ENCODE measurements around the gene STK24.

Gene STK24

DNA sequence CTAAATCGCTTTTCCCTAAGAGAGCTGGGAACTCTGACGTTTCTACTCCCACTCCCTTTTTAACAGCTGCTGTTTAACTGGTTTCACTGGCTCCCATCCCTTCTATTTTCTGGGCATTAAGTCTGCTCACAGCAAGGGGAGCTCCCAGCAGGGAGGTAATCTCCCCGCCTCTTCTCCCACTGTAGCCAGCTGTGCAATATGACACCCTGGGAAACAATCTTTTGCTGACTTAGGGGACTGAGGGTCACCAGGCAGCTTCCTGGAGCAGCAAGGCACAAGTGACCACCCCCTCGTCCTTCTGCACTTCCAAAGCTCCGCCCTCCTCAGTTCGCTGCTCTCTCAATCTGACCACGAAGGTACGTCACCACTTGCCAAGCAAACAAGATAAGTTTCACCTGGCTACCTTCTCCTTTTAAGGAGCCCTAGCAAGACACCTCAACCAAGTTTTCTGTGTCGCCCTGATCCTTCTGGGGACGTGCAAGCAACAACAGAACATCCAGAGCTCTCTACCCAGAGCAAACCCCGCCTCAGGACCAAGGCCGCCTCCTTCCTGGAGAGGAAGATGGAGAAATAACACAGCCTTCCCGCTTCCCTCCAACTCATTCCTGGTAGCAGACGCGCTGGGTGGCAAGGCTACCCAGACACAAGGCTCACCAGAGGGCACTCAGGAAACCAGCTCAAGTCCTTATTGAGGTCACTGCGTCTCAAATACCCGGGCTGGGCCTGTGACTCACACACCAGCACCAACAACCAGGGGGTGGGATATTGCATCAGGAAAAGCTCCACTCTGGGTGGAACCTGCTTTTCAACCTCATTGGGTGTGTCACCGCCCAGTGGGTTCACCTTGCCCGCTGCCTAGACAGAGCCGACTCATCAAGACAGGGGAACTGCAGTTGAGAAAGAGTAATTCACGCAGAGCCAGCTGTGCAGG is 92.4 kb downstream of the STK24 start:
- TF ChIP-seq, protein P1, sequence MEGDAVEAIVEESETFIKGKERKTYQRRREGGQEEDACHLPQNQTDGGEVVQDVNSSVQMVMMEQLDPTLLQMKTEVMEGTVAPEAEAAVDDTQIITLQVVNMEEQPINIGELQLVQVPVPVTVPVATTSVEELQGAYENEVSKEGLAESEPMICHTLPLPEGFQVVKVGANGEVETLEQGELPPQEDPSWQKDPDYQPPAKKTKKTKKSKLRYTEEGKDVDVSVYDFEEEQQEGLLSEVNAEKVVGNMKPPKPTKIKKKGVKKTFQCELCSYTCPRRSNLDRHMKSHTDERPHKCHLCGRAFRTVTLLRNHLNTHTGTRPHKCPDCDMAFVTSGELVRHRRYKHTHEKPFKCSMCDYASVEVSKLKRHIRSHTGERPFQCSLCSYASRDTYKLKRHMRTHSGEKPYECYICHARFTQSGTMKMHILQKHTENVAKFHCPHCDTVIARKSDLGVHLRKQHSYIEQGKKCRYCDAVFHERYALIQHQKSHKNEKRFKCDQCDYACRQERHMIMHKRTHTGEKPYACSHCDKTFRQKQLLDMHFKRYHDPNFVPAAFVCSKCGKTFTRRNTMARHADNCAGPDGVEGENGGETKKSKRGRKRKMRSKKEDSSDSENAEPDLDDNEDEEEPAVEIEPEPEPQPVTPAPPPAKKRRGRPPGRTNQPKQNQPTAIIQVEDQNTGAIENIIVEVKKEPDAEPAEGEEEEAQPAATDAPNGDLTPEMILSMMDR (IDR thresholded peaks at IDR 0.05; ENCODE audit: low read depth, low read length, missing control alignments) = no peak
- DNase-seq (ENCODE audit: low read depth) = no peak
- no peak overlapping the region for H3K4me3 ChIP-seq (ENCODE audit: low read depth, low read length)

DNA sequence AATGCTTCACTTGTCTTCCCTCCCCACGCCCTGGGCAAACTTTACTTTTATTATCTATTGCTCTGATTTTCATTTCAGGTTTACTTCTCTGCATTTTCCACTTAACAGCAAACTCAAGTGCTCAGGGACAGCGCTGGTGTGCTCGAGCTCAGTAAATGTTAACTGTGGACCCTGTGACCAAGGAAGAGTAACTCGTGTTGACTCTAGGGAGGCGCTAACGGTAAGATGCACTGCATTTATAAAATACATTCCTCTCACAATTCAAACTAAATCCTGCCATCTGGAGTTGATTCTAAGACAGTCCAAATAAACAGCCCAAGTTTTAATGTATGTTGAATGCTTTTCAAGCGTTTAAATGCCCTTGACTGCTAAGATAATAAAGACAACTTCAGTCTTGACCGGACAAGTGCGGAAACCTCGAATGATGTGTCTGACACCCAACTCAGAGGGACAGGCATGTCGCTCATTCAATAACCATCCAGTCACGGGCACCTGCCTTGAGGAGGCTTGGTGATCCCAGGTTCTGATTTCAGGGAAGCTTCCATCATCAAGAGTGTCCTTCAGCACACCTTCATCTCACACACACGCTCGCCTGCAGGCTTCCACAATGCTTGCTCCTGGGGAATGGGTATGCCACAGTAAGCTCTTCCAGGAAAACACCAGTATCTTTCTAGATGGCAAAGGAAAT is 93.2 kb downstream of the STK24 start:
- TF ChIP-seq, protein P1 (IDR thresholded peaks at IDR 0.05; ENCODE audit: low read depth, low read length, missing control alignments) = no peak
- DNase-seq (ENCODE audit: low read depth) = no peak
- H3K4me3 ChIP-seq (ENCODE audit: low read depth, low read length) = no peak overlapping the region

DNA sequence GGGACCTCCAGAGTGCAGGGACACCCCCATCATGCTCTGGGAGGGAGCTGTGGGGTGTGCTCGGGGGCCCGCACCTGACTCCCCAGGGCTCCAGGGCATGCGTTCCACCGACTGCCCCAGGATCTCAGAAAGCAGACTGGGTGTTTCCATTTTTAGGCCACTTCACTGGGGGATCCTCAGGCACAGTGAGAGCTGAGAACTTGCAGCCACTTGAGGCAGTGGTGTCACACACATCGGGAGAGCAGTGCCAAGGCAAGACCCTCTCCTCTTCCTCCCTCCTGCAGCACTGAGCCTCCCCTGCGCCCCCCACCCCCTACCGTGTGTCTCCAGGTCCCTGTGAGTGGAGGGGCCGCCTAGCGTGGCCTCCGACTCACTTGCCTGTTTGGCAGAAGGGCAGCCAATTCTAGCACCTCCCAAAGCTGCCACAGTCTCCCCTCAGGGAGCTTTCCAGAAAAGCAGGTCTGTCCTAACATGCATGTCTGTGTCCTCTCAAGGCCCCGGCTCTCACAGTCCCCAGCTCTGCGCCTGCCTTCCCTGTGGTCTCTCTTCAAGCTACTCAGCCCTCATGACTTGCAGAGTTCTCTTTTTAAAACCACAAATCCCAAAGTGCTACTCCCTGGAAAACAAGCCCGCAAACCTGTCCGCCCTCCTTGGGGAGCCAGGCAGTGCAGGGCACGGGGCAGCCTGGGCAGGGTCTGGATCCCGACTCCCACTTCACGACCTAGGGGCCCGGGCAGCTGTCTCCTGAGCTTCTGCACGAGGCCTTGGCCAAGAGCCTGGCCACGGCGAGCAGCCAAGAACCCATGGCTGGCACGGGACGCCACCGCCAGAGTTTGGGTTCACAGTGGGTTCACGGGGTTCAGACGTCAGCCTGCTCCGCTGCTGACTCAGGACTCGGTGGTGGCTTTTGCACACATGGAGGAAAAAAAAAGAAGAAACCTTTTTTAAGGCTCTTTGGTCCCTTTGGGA is 94.1 kb downstream of the STK24 start:
- TF ChIP-seq, protein P1 (IDR thresholded peaks at IDR 0.05; ENCODE audit: low read depth, low read length, missing control alignments) = peak; percentile 68
- no peak overlapping the region for H3K4me3 ChIP-seq (ENCODE audit: low read depth, low read length)
- no peak for DNase-seq (ENCODE audit: low read depth)

DNA sequence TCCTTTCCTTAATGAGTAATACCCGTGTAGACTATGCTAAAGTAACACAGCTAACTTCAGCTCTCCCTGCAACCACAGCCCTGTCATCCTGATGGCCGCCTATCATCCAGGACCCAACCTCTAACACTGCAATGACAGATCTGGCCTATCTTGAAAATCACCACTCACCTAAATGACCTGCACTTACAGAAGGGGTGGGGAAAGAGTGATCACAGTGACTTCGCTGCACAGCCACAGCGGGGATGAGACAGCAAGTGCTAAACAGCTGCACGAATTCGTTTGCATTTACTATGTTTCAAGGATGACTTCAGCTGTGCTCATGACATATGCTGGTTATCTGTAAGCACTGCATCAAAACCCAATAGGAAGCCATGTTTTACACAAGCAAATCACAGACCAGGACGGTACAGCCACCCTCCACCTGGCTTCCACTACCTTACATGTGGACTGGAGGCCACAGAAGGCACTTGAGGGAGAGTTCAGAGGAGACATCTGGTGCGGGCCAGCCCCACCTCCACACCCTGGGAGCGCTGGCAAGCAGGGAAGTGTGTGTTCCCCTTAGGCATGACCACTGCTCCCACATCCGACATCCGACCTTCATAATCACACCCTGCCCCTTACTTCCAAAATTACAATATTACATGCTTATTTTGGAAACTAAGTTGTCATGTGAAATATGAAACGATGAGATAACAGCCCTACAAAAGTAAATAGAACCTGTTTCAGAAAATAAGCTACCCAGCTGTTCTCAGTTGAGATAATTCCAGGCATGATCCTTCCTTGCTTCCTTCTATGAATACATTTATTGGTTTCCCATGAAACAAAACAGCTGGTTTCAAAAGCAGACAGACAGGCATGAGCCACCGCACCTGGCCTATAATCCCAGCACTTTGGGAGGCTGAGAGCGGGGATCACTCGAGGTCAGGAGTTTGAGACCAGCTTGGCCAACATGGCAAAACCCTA is 95.7 kb downstream of the STK24 start:
- TF ChIP-seq, protein P1 (IDR thresholded peaks at IDR 0.05; ENCODE audit: low read depth, low read length, missing control alignments) = no peak

DNA sequence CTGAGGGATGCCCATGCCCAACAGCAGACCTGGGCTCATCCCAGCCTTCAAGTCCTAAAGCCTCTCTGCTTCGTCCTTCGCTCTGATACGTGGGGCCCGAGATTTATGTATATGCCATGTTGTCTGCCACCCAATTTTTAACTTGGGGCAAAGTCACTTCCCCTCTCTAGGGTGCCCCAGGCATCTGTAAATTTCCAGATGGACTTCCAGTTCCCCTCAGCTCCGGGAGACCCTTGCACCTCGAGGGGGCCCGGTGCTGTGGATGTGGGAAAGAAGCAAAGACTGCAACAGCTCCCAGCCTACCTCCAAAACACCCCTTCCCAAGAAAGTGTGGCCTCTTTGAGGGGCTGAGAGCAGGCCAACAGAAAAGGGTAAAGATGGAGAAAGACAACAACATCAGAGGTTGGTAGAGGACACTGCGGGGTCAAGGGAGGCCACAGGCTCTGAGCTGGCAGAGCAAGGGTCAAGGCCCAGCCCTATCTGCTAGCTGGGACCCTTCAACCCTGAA is 97.4 kb downstream of the STK24 start:
- TF ChIP-seq, protein P1 (IDR thresholded peaks at IDR 0.05; ENCODE audit: low read depth, low read length, missing control alignments) = no peak
- no peak for DNase-seq (ENCODE audit: low read depth)
- H3K4me3 ChIP-seq (ENCODE audit: low read depth, low read length) = no peak overlapping the region

More for the DNA sequence above, 95.7 kb downstream of the STK24 start:
- H3K4me3 ChIP-seq (ENCODE audit: low read depth, low read length) = no peak overlapping the region
- peak; percentile 57 for DNase-seq (ENCODE audit: low read depth)
